C4-2B (cell line): ENCODE data around the gene S1PR3.

Source experiments
- CTCF ChIP-seq: fragments of 450-650 bp; conservative IDR thresholded peaks from 2 replicates; pipeline ENCODE4 v1.5.1; 2017; ENCODE audit warnings: mild to moderate bottlenecking
- ZFX ChIP-seq: fragments of 450-650 bp; IDR thresholded peaks from 2 replicates; pipeline ENCODE4 v1.6.1; 2017

- TF ChIP-seq CTCF, result no peak
- no peak for TF ChIP-seq ZFX
These were observed 3.4 kb downstream of the S1PR3 start for GRCh38 chr9:88994469-88995199.
